Thyroid gland (tissue), 4 donors: Measurements from ENCODE around the gene ACSL3. TPM values are rescaled to one million over a fixed set of nuclear protein-coding genes. Genes with fewer than 3 reads are reported as not detected.

Experiments used
- DNase-seq, 2 donors: peaks; one replicate each; pipeline ENCODE4 v3.0.0-alpha.2; 2019
- H3K27ac ChIP-seq, 3 donors: fragments of 200-600 bp; sonication (generic); 1 replicate in 2 of 3; 2 replicates in 1 of 3; pipeline ENCODE4 v1.5.1; 2016 to 2019; ENCODE audit warnings: mild to moderate bottlenecking in 1 of 3, moderate library complexity in 1 of 3
- H3K27me3 ChIP-seq: fragments of 200-600 bp; sonication (generic); one replicate; pipeline ENCODE4 v1.5.1; 2019
- H3K36me3 ChIP-seq, 2 donors: fragments of 200-600 bp; sonication (generic); one replicate each; pipeline ENCODE4 v1.5.1; 2016 to 2019
- H3K4me1 ChIP-seq, 2 donors: fragments of 200-600 bp; sonication (generic); one replicate each; pipeline ENCODE4 v1.5.1; 2017 to 2019
- H3K4me3 ChIP-seq, 3 donors: fragments of 200-600 bp; sonication (generic); replicated peaks in 1 of 3; 1 replicate in 2 of 3; 2 replicates in 1 of 3; pipeline ENCODE4 v1.5.1; 2016; ENCODE audit warnings: mild to moderate bottlenecking in 1 of 3
- H3K9me3 ChIP-seq: fragments of 200-600 bp; sonication (generic); one replicate; pipeline ENCODE4 v1.5.1; 2017
- POLR2A ChIP-seq, 2 donors: fragments of 450-650 bp; IDR thresholded peaks; one replicate each; pipeline ENCODE4 v1.6.1; 2017; ENCODE audit warnings: antibody characterized with exemption in 2 of 2, mild to moderate bottlenecking in 2 of 2, moderate library complexity in 1 of 2
- WGBS, 2 donors: methylation state at CpG; one replicate each; pipeline ENCODE4 v1.1.5; 2017; 5-methylcytosine and 5-hydroxymethylcytosine counted together
- intact Hi-C: fragments of 100-400 bp; cut with DNase I; formaldehyde crosslinking; loops from one replicate; pipeline ENCODE4 v1.15.1; 2023
- total RNA-seq, 4 donors: library from RNA; depleted of rRNA; stranded (reverse); fragments of >200 nt; gene quantifications; one replicate each; pipeline ENCODE4 v1.2.3, GENCODE V29; 2016
- TF ChIP-seq, protein P1 (sequence below), 6 experiments: fragments of 200-600 bp in 3 of 6; fragments of 450-650 bp in 3 of 6; sonication (generic) in 3 of 6; IDR thresholded peaks; one replicate each; pipeline ENCODE4 v1.5.1; 2016 to 2019; ENCODE audit warnings: antibody characterized with exemption in 6 of 6, mild to moderate bottlenecking in 2 of 6, inconsistent platforms in 1 of 6, moderate library complexity in 1 of 6

Gene ACSL3
- total RNA-seq, 4 donors from 2014 or later = 62.0 to 85.8 (median 76.6) TPM

DNA sequence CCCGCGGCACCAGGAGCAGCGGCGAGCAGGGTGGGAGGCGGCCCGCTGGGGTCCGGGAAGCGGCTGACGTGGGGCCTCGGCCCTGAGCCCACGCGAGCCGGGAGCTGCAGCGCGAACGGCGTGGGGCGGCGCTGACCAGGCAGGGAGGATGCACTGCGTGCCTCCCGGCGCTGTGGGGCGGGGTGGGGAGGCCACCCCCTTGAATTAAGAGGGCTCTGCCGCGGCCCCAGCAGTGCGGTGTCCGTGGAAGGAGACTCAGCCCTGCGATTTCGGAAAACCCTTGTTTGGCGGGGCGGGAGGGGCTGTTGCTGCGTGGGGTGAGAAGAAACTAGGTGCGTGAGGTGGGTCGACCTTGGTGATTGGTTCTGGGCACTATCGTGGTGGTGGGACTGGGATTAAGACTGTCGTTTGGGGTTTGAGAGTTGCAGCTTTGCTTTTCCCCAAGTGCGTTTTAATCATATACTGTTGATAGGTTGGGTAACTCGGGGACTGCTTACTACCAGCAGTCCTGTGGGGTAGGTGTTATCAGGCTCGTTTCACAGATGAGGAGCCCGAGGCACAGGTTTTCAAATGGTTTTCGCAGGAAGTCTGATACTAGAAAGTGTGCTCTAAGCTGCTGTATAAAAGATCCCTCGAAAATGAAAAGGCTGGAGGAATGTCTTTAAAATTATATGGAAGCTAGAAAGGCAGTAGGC lies 722 bp downstream of the ACSL3 start:
- peaks cover 28 to 59% of the 10 kb centered on the region in 2 donors for H3K4me1 ChIP-seq

DNA sequence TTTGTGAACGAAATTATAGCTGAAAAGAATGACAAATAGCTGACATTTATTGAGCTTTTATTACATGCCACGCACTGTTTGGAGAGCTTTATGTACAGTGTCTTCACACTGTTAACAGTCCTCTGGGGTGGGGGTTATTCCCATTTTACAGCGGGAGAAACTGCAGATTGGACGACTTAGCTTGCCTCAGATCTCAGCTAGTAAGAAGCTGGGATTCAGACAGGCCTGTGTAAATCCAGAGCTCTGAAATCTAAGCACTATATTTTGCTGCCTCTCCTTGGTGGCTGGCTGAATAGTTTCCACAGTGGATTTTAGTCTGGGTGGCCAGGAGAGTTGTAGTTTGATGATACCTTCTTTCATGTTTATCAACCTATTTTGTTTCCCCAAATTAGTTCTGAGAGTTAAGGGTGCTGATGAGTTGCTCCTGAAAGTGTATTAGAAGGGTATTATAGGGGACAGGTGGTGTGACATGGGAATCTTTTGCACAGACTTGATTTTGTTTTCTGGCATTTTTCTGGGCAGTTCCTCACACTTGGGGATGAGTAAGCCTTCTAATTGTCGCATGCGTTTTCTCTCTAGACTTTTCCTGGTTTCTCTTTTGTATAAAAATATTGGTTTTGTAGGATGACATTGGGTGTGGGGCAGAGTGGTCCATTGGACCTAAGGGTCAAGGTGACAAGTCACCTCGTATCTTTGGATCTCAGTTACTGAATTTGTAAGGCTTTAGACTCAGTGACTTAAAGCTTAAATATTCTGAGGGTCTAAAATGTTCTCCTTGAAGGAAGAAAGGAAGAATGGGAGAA lies 1.5 kb downstream of the ACSL3 start:
- H3K27ac ChIP-seq = peak overlapping the region in 2 of 3 donors; percentile 95
- WGBS, 2 donors = 35 to 45% methylated on average over 7 of the region's 7 CpGs
- peak in 1 of 2 donors; percentile 6 for DNase-seq
- peaks cover 28 to 61% of the 10 kb centered on the region in 2 donors for H3K4me1 ChIP-seq
- no peak for TF ChIP-seq POLR2A (IDR thresholded peaks at IDR 0.05)
- TF ChIP-seq, protein P1, sequence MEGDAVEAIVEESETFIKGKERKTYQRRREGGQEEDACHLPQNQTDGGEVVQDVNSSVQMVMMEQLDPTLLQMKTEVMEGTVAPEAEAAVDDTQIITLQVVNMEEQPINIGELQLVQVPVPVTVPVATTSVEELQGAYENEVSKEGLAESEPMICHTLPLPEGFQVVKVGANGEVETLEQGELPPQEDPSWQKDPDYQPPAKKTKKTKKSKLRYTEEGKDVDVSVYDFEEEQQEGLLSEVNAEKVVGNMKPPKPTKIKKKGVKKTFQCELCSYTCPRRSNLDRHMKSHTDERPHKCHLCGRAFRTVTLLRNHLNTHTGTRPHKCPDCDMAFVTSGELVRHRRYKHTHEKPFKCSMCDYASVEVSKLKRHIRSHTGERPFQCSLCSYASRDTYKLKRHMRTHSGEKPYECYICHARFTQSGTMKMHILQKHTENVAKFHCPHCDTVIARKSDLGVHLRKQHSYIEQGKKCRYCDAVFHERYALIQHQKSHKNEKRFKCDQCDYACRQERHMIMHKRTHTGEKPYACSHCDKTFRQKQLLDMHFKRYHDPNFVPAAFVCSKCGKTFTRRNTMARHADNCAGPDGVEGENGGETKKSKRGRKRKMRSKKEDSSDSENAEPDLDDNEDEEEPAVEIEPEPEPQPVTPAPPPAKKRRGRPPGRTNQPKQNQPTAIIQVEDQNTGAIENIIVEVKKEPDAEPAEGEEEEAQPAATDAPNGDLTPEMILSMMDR (IDR thresholded peaks at IDR 0.05) = peak in 2 of 6 experiments; percentile 19 to 27
- H3K4me3 ChIP-seq = peak overlapping the region in 2 of 3 donors; percentile 70 to 78
- no peaks in the 10 kb centered on the region for H3K9me3 ChIP-seq
- no peaks in the 10 kb centered on the region for H3K27me3 ChIP-seq
- intact Hi-C loops = no loop called here
- no peaks in the 10 kb centered on the region for H3K36me3 ChIP-seq

More for the DNA sequence above, 722 bp downstream of the ACSL3 start:
- intact Hi-C loops = no loop called here
- peak overlapping the region; percentile 70 to 78 (median 70) for H3K4me3 ChIP-seq
- WGBS, 2 donors = 2 to 3% methylated on average over 21 to 23 of the region's 42 CpGs
- TF ChIP-seq, protein P1 (IDR thresholded peaks at IDR 0.05) = peak in 1 of 6 experiments; percentile 2
- no peak for TF ChIP-seq POLR2A (IDR thresholded peaks at IDR 0.05)
- no peaks in the 10 kb centered on the region for H3K36me3 ChIP-seq
- no peaks in the 10 kb centered on the region for H3K27me3 ChIP-seq
- H3K9me3 ChIP-seq = no peaks in the 10 kb centered on the region
- H3K27ac ChIP-seq = peak overlapping the region; percentile 81 to 95 (median 95)
- DNase-seq = peak; percentile 46 to 47

DNA sequence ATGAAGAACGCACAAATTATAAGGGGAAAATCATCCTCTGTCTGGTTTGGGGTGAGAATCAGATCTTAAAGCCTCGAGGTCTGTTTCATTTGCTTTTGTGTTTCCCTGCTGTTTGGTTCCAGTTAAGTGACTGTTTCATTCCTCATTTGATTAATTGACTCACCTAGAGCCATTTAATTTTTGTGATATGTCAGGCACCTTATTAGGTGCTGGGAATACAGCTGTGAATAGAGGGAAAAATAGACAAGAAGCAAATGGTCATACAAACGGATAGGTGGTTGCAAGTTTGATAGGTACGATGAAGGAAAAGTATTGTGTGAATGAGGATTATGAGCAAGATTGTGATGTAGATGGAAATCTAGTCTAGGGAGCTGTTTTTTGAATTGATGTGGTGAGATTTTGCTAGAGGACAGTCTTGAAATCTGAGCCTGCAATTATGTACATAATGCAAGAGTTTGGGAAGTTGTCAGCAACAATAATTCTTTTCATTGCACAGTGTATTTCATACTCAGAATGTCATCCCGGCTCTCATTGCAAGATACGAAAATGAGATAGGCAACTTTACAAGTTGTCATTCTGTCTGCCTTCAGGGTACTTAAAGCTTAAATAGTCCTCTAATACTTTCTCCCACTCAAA lies 2.2 kb downstream of the ACSL3 start:
- no peaks in the 10 kb centered on the region for H3K27me3 ChIP-seq
- no peak overlapping the region for H3K4me3 ChIP-seq
- WGBS, 2 donors = 85 to 86% methylated on average over 6 of the region's 6 CpGs
- DNase-seq = no peak
- H3K36me3 ChIP-seq = no peaks in the 10 kb centered on the region
- no peaks in the 10 kb centered on the region for H3K9me3 ChIP-seq
- H3K27ac ChIP-seq = peak overlapping the region in 1 of 3 donors; percentile 95
- intact Hi-C loops = no loop called here
- H3K4me1 ChIP-seq = peaks cover 28 to 64% of the 10 kb centered on the region in 2 donors
- no peak for TF ChIP-seq POLR2A (IDR thresholded peaks at IDR 0.05)
- TF ChIP-seq, protein P1 (IDR thresholded peaks at IDR 0.05) = no peak

DNA sequence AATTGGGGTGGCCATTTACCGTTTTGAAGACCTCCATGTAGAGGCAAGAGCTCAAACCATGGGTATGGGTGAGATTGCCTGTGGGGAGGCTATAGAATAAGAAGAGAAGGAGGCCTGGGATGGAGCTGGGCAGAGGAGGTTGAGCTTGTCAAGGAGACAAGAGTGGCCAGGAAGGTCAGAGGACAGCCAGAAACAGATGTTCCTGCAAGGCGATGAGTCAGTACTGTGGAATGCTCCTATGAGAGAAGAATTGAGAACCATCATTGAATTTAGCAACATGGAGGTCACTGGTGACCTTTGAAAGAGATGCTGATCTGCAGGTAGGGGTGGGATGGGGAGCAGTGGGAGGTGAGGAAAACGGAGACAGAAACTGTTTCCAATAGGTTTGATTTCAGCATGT lies 3.5 kb downstream of the ACSL3 start:
- no peak for DNase-seq
- no peak overlapping the region for H3K27ac ChIP-seq
- TF ChIP-seq, protein P1 (IDR thresholded peaks at IDR 0.05) = no peak
- TF ChIP-seq POLR2A (IDR thresholded peaks at IDR 0.05) = no peak
- intact Hi-C loops = no loop called here
- H3K4me3 ChIP-seq = no peak overlapping the region
- H3K4me1 ChIP-seq = peaks cover 28 to 62% of the 10 kb centered on the region in 2 donors
- no peaks in the 10 kb centered on the region for H3K27me3 ChIP-seq
- no peaks in the 10 kb centered on the region for H3K36me3 ChIP-seq
- H3K9me3 ChIP-seq = no peaks in the 10 kb centered on the region
- WGBS, 2 donors = 86 to 89% methylated on average over 3 of the region's 3 CpGs
